Measurements from ENCODE around the gene LAMA2.

The LAMA2 gene

GRCh38 chr6:129359811-129360681, 477.1 kb downstream of the LAMA2 start:
- no peak overlapping the region for H3K4me3 ChIP-seq (ENCODE audit: low read depth, low read length)
- DNase-seq (ENCODE audit: low read depth): no peak
- TF ChIP-seq POLR2A (IDR thresholded peaks at IDR 0.05; ENCODE audit: extremely low read depth, insufficient read length) (no peak), MAX (IDR thresholded peaks at IDR 0.05; ENCODE audit: low read depth, low read length) (no peak), MYC (IDR thresholded peaks at IDR 0.05; ENCODE audit: low read depth, low read length) (no peak), CTCF (IDR thresholded peaks at IDR 0.05; ENCODE audit: low read depth, low read length) (no peak)

GRCh38 chr6:129360682-129360955, 477.7 kb downstream of the LAMA2 start:
- DNase-seq (ENCODE audit: low read depth): no peak
- H3K4me3 ChIP-seq (ENCODE audit: low read depth, low read length): no peak overlapping the region
- TF ChIP-seq MAX (IDR thresholded peaks at IDR 0.05; ENCODE audit: low read depth, low read length) (no peak), CTCF (IDR thresholded peaks at IDR 0.05; ENCODE audit: low read depth, low read length) (no peak)

GRCh38 chr6:129364037-129364436, 481.1 kb downstream of the LAMA2 start:
- no peak for DNase-seq (ENCODE audit: low read depth)
- no peak overlapping the region for H3K4me3 ChIP-seq (ENCODE audit: low read depth, low read length)
- TF ChIP-seq POLR2A (IDR thresholded peaks at IDR 0.05; ENCODE audit: extremely low read depth, insufficient read length) (no peak), MAX (IDR thresholded peaks at IDR 0.05; ENCODE audit: low read depth, low read length) (no peak), CTCF (IDR thresholded peaks at IDR 0.05; ENCODE audit: low read depth, low read length) (no peak), MYC (IDR thresholded peaks at IDR 0.05; ENCODE audit: low read depth, low read length) (no peak)

- no peak for DNase-seq (ENCODE audit: low read depth)
- H3K4me3 ChIP-seq (ENCODE audit: low read depth, low read length): no peak overlapping the region
- TF ChIP-seq POLR2A (IDR thresholded peaks at IDR 0.05; ENCODE audit: extremely low read depth, insufficient read length): no peak
- no peak for TF ChIP-seq MYC (IDR thresholded peaks at IDR 0.05; ENCODE audit: low read depth, low read length)
- no peak for TF ChIP-seq CTCF (IDR thresholded peaks at IDR 0.05; ENCODE audit: low read depth, low read length)
- TF ChIP-seq MAX (IDR thresholded peaks at IDR 0.05; ENCODE audit: low read depth, low read length): no peak
Measured at GRCh38 chr6:129364767-129365166, 481.8 kb downstream of the LAMA2 start.

- DNase-seq (ENCODE audit: low read depth): no peak
- TF ChIP-seq CTCF (IDR thresholded peaks at IDR 0.05; ENCODE audit: low read depth, low read length): no peak
- TF ChIP-seq MAX (IDR thresholded peaks at IDR 0.05; ENCODE audit: low read depth, low read length): no peak
- no peak for TF ChIP-seq MYC (IDR thresholded peaks at IDR 0.05; ENCODE audit: low read depth, low read length)
- no peak overlapping the region for H3K4me3 ChIP-seq (ENCODE audit: low read depth, low read length)
Measured at GRCh38 chr6:129368076-129368475, 485.1 kb downstream of the LAMA2 start.

Data from NB4 (cell line).